GM20000 (cell line): ENCODE measurements around the gene CELA2B.
"Not testable (repeated sequence)": the region's sequence is repeated elsewhere in the genome, so short reads cannot be mapped to it uniquely, and the experiment has no call there.

Source experiments
- DNase-seq: peaks from one replicate; pipeline ENCODE4 v3.0.0; 2012; ENCODE audit warnings: low spot score
- TF ChIP-seq, protein P1 (sequence below): IDR thresholded peaks from 2 replicates; pipeline ENCODE4 v1.5.1; 2012; ENCODE audit warnings: mild to moderate bottlenecking, control low read depth; ENCODE audit errors: extremely low read depth, missing control alignments

CELA2B gene

DNA sequence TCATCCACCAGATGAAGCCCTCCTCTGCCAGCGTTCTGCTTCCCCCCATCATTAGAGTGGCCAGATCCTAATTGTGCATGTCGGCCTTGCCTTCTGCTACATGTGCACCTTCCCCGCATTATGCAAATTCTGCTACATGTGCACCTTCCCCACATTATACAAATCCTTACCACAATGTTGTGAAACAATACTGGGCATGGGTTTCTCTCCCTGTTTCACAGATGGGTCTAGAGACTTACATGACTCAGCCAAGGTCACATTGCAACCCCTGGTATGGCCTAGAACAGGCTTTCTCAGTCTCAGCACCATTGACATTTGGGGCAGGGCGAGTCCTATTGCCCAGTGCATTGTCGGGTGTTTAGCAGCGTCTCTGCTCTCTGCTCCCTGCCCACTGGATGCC lies 20.4 kb upstream of the CELA2B start:
- no peak for DNase-seq
- TF ChIP-seq, protein P1, sequence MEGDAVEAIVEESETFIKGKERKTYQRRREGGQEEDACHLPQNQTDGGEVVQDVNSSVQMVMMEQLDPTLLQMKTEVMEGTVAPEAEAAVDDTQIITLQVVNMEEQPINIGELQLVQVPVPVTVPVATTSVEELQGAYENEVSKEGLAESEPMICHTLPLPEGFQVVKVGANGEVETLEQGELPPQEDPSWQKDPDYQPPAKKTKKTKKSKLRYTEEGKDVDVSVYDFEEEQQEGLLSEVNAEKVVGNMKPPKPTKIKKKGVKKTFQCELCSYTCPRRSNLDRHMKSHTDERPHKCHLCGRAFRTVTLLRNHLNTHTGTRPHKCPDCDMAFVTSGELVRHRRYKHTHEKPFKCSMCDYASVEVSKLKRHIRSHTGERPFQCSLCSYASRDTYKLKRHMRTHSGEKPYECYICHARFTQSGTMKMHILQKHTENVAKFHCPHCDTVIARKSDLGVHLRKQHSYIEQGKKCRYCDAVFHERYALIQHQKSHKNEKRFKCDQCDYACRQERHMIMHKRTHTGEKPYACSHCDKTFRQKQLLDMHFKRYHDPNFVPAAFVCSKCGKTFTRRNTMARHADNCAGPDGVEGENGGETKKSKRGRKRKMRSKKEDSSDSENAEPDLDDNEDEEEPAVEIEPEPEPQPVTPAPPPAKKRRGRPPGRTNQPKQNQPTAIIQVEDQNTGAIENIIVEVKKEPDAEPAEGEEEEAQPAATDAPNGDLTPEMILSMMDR = no peak

DNA sequence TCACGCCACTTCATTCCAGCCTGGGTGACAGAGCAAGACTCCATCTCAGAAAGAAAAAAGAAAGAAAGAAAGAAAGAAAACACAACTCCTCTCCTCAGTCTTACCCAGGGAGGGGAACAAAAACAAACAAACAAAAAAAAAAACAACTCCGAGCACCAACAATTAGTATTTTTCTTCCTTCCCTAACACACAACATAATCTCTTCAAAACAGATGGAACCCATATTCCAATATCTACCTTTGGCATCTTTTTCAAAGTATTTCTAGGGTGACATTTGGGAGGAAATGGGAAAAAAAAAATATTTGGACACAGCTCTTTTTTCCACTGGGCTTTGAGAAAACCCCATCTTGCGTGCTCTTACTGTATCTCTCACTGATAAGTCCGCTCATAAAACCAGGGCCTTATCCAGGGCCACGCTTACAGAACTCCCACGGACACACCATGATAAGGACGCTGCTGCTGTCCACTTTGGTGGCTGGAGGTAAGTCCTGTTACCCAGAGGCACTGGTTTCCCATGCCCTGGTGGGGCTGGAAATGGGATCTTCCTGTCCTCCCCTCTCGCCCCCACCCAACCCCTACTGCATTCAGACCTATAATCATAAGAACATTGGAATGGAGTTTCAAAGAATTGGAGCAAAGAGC lies 19.5 kb upstream of the CELA2B start, which contains the start of gene CELA2A:
TSS of gene CELA2A (plus strand) at position 420 of the 642 bp plus-strand sequence. CDS start at position 442, 22 bp downstream.
- TF ChIP-seq, protein P1 = no peak
- no peak for DNase-seq

DNA sequence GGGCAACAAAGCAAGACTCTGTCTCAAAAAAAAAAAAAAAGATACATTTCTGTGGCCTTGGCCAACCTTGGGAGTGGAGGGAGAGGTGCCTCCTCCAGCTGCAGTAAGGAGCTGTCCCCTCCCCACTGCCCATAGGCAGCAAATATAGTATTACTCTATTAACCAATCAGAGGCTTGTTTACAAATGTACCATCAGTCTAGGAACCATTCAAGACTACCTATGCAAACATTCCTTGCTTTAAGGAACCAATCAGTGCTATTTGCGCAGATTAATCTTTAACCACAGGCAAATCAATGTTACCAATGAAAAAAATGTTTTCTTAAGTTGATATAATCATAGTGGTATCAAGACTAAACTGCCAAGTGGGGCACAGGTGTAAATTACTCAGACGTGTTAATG lies 18.3 kb upstream of the CELA2B start:
- DNase-seq = no peak
- TF ChIP-seq, protein P1 = no peak

DNA sequence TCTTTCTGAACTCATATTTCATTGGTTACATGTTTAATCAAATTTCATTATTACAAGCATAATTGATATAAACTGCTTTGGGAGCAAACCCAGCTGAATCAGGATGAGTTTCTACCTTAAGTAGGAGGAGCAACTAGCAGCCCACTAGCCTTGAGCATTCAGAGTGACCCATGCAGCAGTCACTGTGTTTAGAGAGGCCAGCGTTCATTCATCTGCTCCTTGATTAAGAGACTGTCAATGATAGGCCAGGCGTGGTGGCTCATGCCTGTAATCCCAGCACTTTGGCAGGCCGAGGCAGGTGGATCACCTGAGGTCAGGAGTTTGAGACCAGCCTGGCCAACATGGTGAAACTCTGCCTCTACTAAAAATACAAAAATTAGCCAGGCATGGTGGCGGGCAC lies 17.5 kb upstream of the CELA2B start:
- not testable (repeated sequence) for DNase-seq

DNA sequence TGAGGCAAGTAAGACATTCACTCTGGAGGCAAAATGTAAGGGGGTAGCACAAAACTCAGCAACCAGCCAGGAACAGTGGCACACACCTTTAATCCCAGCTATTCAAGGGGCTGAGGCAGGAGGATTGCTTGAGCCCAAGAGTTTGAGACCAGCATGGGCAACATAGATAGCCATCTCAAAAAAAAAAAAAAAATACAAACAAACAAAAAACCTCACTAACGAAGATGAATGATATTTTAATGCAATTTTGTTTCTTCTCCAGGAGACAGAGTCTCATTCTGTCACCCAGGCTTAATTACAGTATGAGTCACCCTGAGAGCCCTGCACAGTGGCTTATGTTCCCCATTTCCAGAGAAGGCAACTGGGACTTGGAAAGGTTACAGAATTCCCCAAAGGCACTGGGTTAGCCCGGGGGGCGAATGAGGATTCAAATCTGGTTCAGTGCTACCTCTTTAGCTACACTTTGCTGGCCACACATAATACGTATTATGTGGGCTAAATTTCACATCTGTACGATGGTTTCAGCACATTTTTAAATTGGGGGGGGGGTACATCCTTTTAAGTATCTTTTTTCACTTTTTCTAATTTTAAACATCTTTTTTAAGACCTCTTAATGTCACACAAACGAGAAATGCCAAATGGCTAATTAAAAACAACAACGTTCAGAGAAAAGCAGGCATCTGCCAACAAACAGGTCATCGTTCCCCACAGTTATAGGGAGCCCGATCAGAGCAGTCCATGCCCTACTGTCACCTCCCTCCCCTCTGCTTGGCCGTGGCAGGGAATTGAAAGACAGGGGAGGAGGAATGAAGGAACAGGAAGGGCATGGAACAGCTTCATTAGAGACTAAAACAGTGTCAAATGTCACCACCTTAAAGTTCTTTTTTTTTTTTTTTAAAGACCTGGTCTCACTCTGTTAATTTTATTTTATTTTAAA lies 15.9 kb upstream of the CELA2B start:
- TF ChIP-seq, protein P1 = no peak
- DNase-seq = no peak

DNA sequence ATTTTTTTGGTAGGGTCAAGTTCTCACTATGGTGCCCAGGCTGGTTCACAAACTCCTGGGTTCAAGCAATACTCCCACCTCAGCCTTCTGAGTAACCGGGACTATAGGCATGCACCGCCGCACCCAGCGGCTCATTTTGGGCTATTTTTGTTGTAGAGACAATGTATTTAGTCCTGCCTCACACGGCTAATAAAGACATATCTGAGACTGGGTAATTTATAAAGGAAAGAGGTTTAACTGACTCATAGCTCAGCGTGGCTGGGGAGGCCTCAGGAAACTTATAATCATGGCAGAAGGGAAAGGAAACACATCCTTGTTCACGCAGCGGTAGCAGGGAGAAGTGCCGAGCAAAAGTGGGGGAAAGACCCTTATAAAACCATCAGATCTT lies 15.2 kb upstream of the CELA2B start:
- TF ChIP-seq, protein P1 = no peak
- DNase-seq = no peak

DNA sequence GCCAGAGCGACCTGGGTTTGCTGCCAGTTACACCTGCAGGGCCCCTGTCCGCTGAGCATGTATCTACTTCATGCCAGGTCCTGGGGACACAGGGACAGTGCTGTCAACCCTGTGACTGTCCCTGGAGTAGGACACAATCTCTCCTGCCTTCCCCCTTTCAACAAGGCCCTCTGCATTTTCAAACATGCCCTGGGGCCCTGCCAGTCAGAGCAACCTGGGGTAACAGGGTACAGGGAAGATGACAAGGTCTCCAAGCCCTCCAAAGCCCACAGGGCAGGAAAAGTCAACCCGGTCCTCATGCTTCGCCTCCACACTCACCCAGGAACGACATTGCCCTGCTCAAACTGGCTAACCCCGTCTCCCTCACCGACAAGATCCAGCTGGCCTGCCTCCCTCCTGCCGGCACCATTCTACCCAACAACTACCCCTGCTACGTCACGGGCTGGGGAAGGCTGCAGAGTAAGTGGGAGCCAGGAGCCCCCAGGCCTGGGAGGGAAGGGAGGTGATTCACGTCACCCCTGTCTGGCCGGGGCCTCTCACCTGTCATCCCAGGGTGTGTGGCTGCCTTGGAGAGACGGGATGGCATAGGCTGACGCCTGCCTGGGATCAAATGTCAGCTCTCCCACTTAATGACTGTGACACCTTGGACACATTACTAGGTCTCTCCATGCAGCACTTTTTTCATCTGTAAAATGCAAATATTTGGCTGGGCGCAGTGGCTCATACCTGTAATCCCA lies 12.7 kb upstream of the CELA2B start:
- DNase-seq = not testable (repeated sequence)

DNA sequence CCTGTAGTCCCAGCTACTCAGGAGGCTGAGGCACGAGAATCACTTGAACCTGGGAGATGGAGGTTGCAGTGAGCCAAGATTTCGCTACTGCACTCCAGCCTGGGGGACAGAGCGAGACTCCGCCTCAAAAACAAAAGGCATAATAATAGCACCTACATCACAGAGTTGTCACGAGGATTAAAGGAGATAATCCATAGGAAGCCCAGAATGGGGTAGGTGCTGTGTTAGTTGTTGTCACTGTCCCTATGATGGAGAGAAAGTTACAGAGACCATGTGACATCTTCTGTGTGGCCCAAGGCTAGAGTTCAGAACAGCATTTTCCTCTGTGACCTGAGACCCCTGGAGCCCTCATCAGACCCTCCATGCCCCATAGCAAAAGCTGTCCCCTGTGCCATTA lies 12.0 kb upstream of the CELA2B start:
- DNase-seq = not testable (repeated sequence)
